Activated CD4-positive, alpha-beta T cell treated with anti-CD3 and anti-CD28 coated beads, Interleukin-2, amount 10 ng/mL, durations not matched to agents 7 days and 5 days (primary cell): ENCODE results near the gene USP2. TPM values are rescaled to one million over a fixed set of nuclear protein-coding genes. Genes with fewer than 3 reads are reported as not detected.

ENCODE experiments used
- CTCF ChIA-PET: fragments of 350-600 bp; sonication (Branson Sonifier 250); formaldehyde crosslinking; loops from one replicate; lab custom pipeline; 2021; ENCODE audit warnings: antibody characterized with exemption; lab: Charles Lee
- POLR2A ChIA-PET: fragments of 350-600 bp; sonication (Branson Sonifier 250); formaldehyde crosslinking; loops from one replicate; lab custom pipeline; 2021; ENCODE audit warnings: antibody characterized with exemption; lab: Charles Lee
- DNase-seq: peaks from one replicate; pipeline ENCODE4 v3.0.0-alpha.2; 2020
- H3K27ac Mint-ChIP-seq: one replicate; pipeline ENCODE4 v1.8.0; 2021; ENCODE audit warnings: mild to moderate bottlenecking, moderate library complexity, mixed read lengths
- H3K27me3 Mint-ChIP-seq: one replicate; pipeline ENCODE4 v1.8.0; 2021; ENCODE audit warnings: mixed read lengths
- H3K36me3 Mint-ChIP-seq: one replicate; pipeline ENCODE4 v1.8.0; 2021; ENCODE audit warnings: low read depth, mixed read lengths
- H3K4me1 Mint-ChIP-seq: one replicate; pipeline ENCODE4 v1.8.0; 2021; ENCODE audit warnings: mixed read lengths
- H3K4me3 Mint-ChIP-seq: one replicate; pipeline ENCODE4 v1.8.0; 2021; ENCODE audit warnings: mild to moderate bottlenecking, moderate library complexity, mixed read lengths
- H3K9me3 Mint-ChIP-seq: one replicate; pipeline ENCODE4 v1.8.0; 2021; ENCODE audit warnings: mixed read lengths
- microRNA-seq: library from miRNA; unstranded; fragments of <30 nt; microRNA quantifications from one replicate; pipeline ENCODE4 v1.2.0, GENCODE V29; 2021; ENCODE audit warnings: borderline microRNAs expressed, borderline replicate concordance
- total RNA-seq, 2 experiments: library from RNA; stranded (reverse); gene quantifications; one replicate each; pipeline ENCODE4 v1.2.3, GENCODE V29; 2021

Gene USP2
- total RNA-seq, 2 experiments from 2014 or later = 0.17 to 0.22 TPM

- Mint-ChIP-seq H3K9me3 (no peaks in the 10 kb centered on the region), H3K4me1 (peaks cover 31% of the 10 kb centered on the region), H3K4me3 (no peak overlapping the region), H3K27ac (no peak overlapping the region), H3K27me3 (no peaks in the 10 kb centered on the region), H3K36me3 (peaks cover 21% of the 10 kb centered on the region)
- ChIA-PET POLR2A (no interaction called here), CTCF (interaction anchor here (0.5 to 8.9 kb wide), 6 partner anchors 7 to 1344 kb away, joined by 3 to 80 read pairs (median 4); no protein-coding TSS in a partner anchor)
- DNase-seq = no peak
Measured at GRCh38 chr11:119307974-119308373, 73.5 kb downstream of the USP2 start.

GRCh38 chr11:119307219-119307618 is 74.3 kb downstream of the USP2 start:
- Mint-ChIP-seq H3K27ac (peak overlapping the region; percentile 11), H3K9me3 (no peaks in the 10 kb centered on the region), H3K4me3 (no peak overlapping the region), H3K4me1 (peaks cover 31% of the 10 kb centered on the region), H3K27me3 (no peaks in the 10 kb centered on the region), H3K36me3 (peaks cover 25% of the 10 kb centered on the region)
- CTCF ChIA-PET = interaction anchor here (0.6 to 8.9 kb wide), 2 partner anchors 8 to 14 kb away, joined by 3 to 80 read pairs; no protein-coding TSS in a partner anchor
- DNase-seq = no peak
- POLR2A ChIA-PET = no interaction called here

GRCh38 chr11:119306373-119306890 is 75.1 kb downstream of the USP2 start:
- DNase-seq = peak; percentile 40
- peak overlapping the region; percentile 87 for H3K27ac Mint-ChIP-seq
- CTCF ChIA-PET = interaction anchor here (1.9 to 8.9 kb wide), 2 partner anchors 9 to 15 kb away, joined by 5 to 80 read pairs; no protein-coding TSS in a partner anchor
- no peaks in the 10 kb centered on the region for H3K9me3 Mint-ChIP-seq
- H3K4me3 Mint-ChIP-seq = no peak overlapping the region
- peaks cover 28% of the 10 kb centered on the region for H3K36me3 Mint-ChIP-seq
- peaks cover 31% of the 10 kb centered on the region for H3K4me1 Mint-ChIP-seq
- no peaks in the 10 kb centered on the region for H3K27me3 Mint-ChIP-seq
- POLR2A ChIA-PET = no interaction called here

GRCh38 chr11:119305556-119306372 is 75.7 kb downstream of the USP2 start:
- Mint-ChIP-seq H3K4me3 (no peak overlapping the region), H3K27ac (peak overlapping the region; percentile 81), H3K4me1 (peaks cover 33% of the 10 kb centered on the region), H3K27me3 (no peaks in the 10 kb centered on the region), H3K36me3 (peaks cover 34% of the 10 kb centered on the region), H3K9me3 (no peaks in the 10 kb centered on the region)
- ChIA-PET CTCF (interaction anchor here (1.9 to 8.9 kb wide), 2 partner anchors 10 to 15 kb away, joined by 5 to 80 read pairs; no protein-coding TSS in a partner anchor), POLR2A (no interaction called here)
- DNase-seq = no peak

Small RNAs within 50 kb of the gene (microRNA-seq; reads per million reads assigned to microRNA genes)
- not detected for gene MIR6756

Other genes starting within 250 kb of the USP2 start
- gene ABCG4, start 232.6 kb downstream of the USP2 start, total RNA-seq = under 1 TPM in 1 of 2 experiments, not detected in 1; 0.15 TPM
- 10 to 100 TPM; 24.2 to 28.5 TPM for gene NLRX1, start 213.0 kb downstream of the USP2 start, total RNA-seq
- under 1 TPM; 0.57 to 0.58 TPM for gene NHERF4, start 196.2 kb downstream of the USP2 start, total RNA-seq
- 10 to 100 TPM; 45.1 to 53.9 TPM for gene CBL, start 175.4 kb downstream of the USP2 start, total RNA-seq
- gene MCAM, start 64.6 kb downstream of the USP2 start, total RNA-seq = 1 to 10 TPM; 1.0 to 1.4 TPM
- gene RNF26, start 47.2 kb downstream of the USP2 start, total RNA-seq = 10 to 100 TPM; 38.3 to 38.8 TPM
- gene C1QTNF5, start 40.8 kb downstream of the USP2 start, total RNA-seq = not detected
- gene MFRP, start 35.0 kb downstream of the USP2 start, total RNA-seq = not detected
- under 1 TPM in 1 of 2 experiments, not detected in 1; 0.15 TPM for gene THY1, start 41.5 kb upstream of the USP2 start, total RNA-seq